NCI-H2029 treated with DMSO at 0.1 percent for 48 hours (cell line): ENCODE data around the gene IRGQ.

Source experiments
- DNase-seq: peaks from one replicate; lab custom pipeline; 2025; lab: John Stamatoyannopoulos, UW

Gene IRGQ

DNA sequence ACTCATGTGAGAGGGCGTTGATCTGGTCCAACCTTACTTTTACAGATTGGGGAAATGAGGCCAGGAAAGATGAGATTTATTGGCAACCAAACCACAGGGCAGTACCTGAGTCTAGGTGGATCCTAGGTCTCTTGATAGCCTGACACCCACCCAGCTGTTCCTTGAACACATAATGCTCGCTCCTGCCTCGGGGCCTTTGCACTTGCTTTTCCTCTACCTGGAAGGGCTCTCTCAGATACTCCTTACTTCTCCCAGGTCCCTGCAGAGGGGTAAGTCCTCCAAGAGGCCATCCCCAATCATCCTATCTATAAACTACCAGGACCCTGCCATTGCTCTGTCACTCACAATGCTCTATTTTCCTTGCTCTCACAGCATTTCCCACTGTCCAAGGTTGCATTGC lies 55.6 kb downstream of the IRGQ start:
- DNase-seq: no peak

GRCh38 chr19:43538922-43539321 lies 57.0 kb downstream of the IRGQ start:
- DNase-seq: no peak

GRCh38 chr19:43534816-43535761 lies 60.8 kb downstream of the IRGQ start:
- no peak for DNase-seq
